PC-3 (cell line): ENCODE data around the gene RAB11A. TPM values are rescaled to one million over a fixed set of nuclear protein-coding genes. Genes with fewer than 3 reads are reported as not detected.

ENCODE experiments used
- ATAC-seq: fragments of 200-7000 bp; cut with Tn5 transposase; 2 replicates; pipeline ENCODE4 v1.9.1; 2020; ENCODE audit warnings: mild to moderate bottlenecking, moderate library complexity
- BruUV-seq: library from RNA; stranded (reverse); fragments of 400-500 nt; replicated peaks from 2 replicates; lab custom pipeline; 2021; lab: Mats Ljungman, UMichigan
- CTCF ChIA-PET: fragments of 300-600 bp; sonication (Branson Sonifier 250); formaldehyde crosslinking; loops from one replicate; lab custom pipeline; 2022; ENCODE audit warnings: antibody characterized with exemption; lab: Charles Lee
- POLR2A ChIA-PET: fragments of 300-600 bp; sonication (Branson Sonifier 250); formaldehyde crosslinking; loops from one replicate; lab custom pipeline; 2022; ENCODE audit warnings: antibody characterized with exemption; ENCODE audit not compliant: unreplicated experiment; lab: Charles Lee
- DNase-seq: peaks from one replicate; pipeline ENCODE4 v3.0.0-alpha.2; 2015
- H2AFZ ChIP-seq: fragments of 300-600 bp; sonication (generic); 2 replicates; pipeline ENCODE4 v1.6.0; 2016; ENCODE audit warnings: antibody characterized with exemption, low read length
- H3F3A ChIP-seq: fragments of 300-600 bp; sonication (generic); one replicate; pipeline ENCODE4 v1.6.0; 2017; ENCODE audit warnings: antibody characterized with exemption, low read length, control low read depth, mild to moderate bottlenecking; ENCODE audit not compliant: unreplicated experiment
- H3K27ac ChIP-seq: fragments of 300-600 bp; sonication (generic); 2 replicates; pipeline ENCODE4 v1.5.1; 2016; ENCODE audit warnings: mild to moderate bottlenecking, low read length
- H3K27me3 ChIP-seq: fragments of 300-600 bp; sonication (generic); 2 replicates; pipeline ENCODE4 v1.6.1; 2016; ENCODE audit warnings: low read length, mixed read lengths
- H3K36me3 ChIP-seq: fragments of 300-600 bp; sonication (generic); 2 replicates; pipeline ENCODE4 v1.6.1; 2016; ENCODE audit warnings: low read depth, mixed run types, low read length, mixed read lengths
- H3K4me1 ChIP-seq: fragments of 300-600 bp; sonication (generic); 2 replicates; pipeline ENCODE4 v1.5.1; 2016; ENCODE audit warnings: low read length; ENCODE audit not compliant: insufficient read depth
- H3K4me2 ChIP-seq: fragments of 300-600 bp; sonication (generic); 2 replicates; pipeline ENCODE4 v1.6.0; 2016; ENCODE audit warnings: low read length
- H3K4me3 ChIP-seq: fragments of 300-600 bp; sonication (generic); 2 replicates; pipeline ENCODE4 v1.5.1; 2016; ENCODE audit warnings: mild to moderate bottlenecking, low read length, mixed read lengths
- H3K79me2 ChIP-seq: fragments of 300-600 bp; sonication (generic); 2 replicates; pipeline ENCODE4 v1.6.1; 2017; ENCODE audit warnings: low read length, mixed read lengths
- H3K9ac ChIP-seq: fragments of 300-600 bp; sonication (generic); 2 replicates; pipeline ENCODE4 v1.6.0; 2016; ENCODE audit warnings: mild to moderate bottlenecking, low read length
- H3K9me2 ChIP-seq: fragments of 300-600 bp; sonication (generic); replicated peaks from 2 replicates; pipeline ENCODE4 v1.6.1; 2016; ENCODE audit warnings: mixed run types, low read length, mixed read lengths
- H3K9me3 ChIP-seq: fragments of 300-600 bp; sonication (generic); 2 replicates; pipeline ENCODE4 v1.6.1; 2016; ENCODE audit warnings: low read length, mixed read lengths
- H4K20me1 ChIP-seq: fragments of 300-600 bp; sonication (generic); 2 replicates; pipeline ENCODE4 v1.6.1; 2016; ENCODE audit warnings: low read length, mixed read lengths
- EZH2 ChIP-seq: fragments of 300-600 bp; sonication (generic); IDR thresholded peaks from one replicate; pipeline ENCODE4 v1.6.1; 2017; ENCODE audit warnings: antibody characterized with exemption, mild to moderate bottlenecking, low read length; ENCODE audit not compliant: unreplicated experiment
- EZH2phosphoT487 ChIP-seq: fragments of 300-600 bp; sonication (generic); IDR thresholded peaks from 2 replicates; pipeline ENCODE4 v1.6.1; 2018; ENCODE audit warnings: mild to moderate bottlenecking, antibody characterized with exemption, low read length, borderline replicate concordance
- intact Hi-C: fragments of 100-400 bp; cut with micrococcal nuclease; formaldehyde crosslinking; loops from 2 replicates; pipeline ENCODE4 v1.9.0; 2023
- total RNA-seq: library from RNA; depleted of rRNA; stranded (reverse); fragments of >200 nt; gene quantifications from 2 replicates; pipeline ENCODE4 v1.2.3, GENCODE V29; 2014
- TF ChIP-seq, protein P1 (sequence below): fragments of 300-600 bp; sonication (generic); conservative IDR thresholded peaks from 2 replicates; pipeline ENCODE4 v1.5.1; 2017; ENCODE audit warnings: antibody characterized with exemption, low read depth, mild to moderate bottlenecking, low read length

RAB11A gene
- total RNA-seq, 1 experiment from 2014 or later = 171 TPM

DNA sequence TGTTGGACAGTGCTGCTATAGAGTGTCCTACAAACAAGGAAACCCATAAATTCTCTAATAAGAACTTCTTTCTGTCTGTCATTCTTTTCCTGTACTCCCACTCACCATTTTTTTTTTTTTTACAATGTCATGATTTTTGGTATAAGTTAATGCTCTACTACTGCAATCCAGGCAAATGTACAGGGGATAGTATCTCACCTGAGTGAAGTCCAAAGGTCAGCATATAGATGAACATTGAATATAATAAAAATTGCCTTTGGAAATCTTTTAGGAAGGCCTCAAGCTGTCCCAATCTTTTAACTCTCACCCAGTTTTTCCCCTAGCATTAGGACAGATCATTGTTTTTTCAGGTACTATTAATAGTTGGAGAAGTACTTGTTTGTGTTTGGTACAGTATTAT is 21.3 kb upstream of the RAB11A start:
- H3K9me3 ChIP-seq = no peaks in the 10 kb centered on the region
- no peak for TF ChIP-seq EZH2
- TF ChIP-seq, protein P1, sequence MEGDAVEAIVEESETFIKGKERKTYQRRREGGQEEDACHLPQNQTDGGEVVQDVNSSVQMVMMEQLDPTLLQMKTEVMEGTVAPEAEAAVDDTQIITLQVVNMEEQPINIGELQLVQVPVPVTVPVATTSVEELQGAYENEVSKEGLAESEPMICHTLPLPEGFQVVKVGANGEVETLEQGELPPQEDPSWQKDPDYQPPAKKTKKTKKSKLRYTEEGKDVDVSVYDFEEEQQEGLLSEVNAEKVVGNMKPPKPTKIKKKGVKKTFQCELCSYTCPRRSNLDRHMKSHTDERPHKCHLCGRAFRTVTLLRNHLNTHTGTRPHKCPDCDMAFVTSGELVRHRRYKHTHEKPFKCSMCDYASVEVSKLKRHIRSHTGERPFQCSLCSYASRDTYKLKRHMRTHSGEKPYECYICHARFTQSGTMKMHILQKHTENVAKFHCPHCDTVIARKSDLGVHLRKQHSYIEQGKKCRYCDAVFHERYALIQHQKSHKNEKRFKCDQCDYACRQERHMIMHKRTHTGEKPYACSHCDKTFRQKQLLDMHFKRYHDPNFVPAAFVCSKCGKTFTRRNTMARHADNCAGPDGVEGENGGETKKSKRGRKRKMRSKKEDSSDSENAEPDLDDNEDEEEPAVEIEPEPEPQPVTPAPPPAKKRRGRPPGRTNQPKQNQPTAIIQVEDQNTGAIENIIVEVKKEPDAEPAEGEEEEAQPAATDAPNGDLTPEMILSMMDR = no peak
- TF ChIP-seq EZH2phosphoT487 = no peak
- no peak overlapping the region for H3K4me2 ChIP-seq
- no peak overlapping the region for H2AFZ ChIP-seq
- DNase-seq (no peak), ATAC-seq (no peak)
- no peak overlapping the region for H3K27ac ChIP-seq
- no peak overlapping the region for H3K9ac ChIP-seq
- no TSS peak for BruUV-seq
- ChIA-PET CTCF (no interaction called here), POLR2A (no interaction called here)
- intact Hi-C loops = no loop called here
- no peaks in the 10 kb centered on the region for H3K9me2 ChIP-seq
- no peaks in the 10 kb centered on the region for H3K4me1 ChIP-seq
- H3K36me3 ChIP-seq = no peaks in the 10 kb centered on the region
- no peaks in the 10 kb centered on the region for H3F3A ChIP-seq
- no peaks in the 10 kb centered on the region for H3K27me3 ChIP-seq
- no peaks in the 10 kb centered on the region for H4K20me1 ChIP-seq
- no peak overlapping the region for H3K4me3 ChIP-seq
- no peaks in the 10 kb centered on the region for H3K79me2 ChIP-seq

DNA sequence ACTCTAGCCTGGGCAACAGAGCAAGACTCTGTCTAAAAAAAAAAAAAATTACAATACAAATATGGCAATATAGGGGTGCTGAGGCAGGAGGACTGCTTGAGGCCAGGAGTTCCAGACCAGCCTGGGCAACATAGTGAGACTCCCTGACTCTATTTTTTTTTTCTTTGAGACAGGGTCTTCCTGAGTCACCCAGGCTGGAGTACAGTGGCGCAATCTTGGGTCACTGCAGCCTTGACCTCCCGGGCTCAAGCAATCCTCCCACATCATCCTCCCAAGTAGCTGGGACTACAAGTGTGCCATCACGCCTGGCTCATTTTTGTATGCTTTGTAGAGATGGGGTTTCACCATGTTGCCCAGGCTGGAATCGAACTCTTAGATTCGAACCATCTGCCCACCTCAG is 17.3 kb upstream of the RAB11A start:
- peaks cover 9% of the 10 kb centered on the region; the same call in 1 of the 2 replicates for H3K4me1 ChIP-seq
- no peaks in the 10 kb centered on the region for H3K79me2 ChIP-seq
- no peaks in the 10 kb centered on the region for H3K36me3 ChIP-seq
- ChIA-PET CTCF (no interaction called here), POLR2A (no interaction called here)
- no peaks in the 10 kb centered on the region for H3K9me2 ChIP-seq
- no peaks in the 10 kb centered on the region for H3F3A ChIP-seq
- no peak for TF ChIP-seq EZH2
- no peak for TF ChIP-seq EZH2phosphoT487
- TF ChIP-seq, protein P1 = no peak
- no TSS peak for BruUV-seq
- H3K27ac ChIP-seq = no peak overlapping the region
- H3K27me3 ChIP-seq = no peaks in the 10 kb centered on the region
- H2AFZ ChIP-seq = no peak overlapping the region
- H3K4me2 ChIP-seq = no peak overlapping the region
- H3K4me3 ChIP-seq = no peak overlapping the region
- no peaks in the 10 kb centered on the region for H3K9me3 ChIP-seq
- ATAC-seq = no peak
- no peak overlapping the region for H3K9ac ChIP-seq
- intact Hi-C loops = no loop called here
- DNase-seq = no peak
- H4K20me1 ChIP-seq = no peaks in the 10 kb centered on the region

DNA sequence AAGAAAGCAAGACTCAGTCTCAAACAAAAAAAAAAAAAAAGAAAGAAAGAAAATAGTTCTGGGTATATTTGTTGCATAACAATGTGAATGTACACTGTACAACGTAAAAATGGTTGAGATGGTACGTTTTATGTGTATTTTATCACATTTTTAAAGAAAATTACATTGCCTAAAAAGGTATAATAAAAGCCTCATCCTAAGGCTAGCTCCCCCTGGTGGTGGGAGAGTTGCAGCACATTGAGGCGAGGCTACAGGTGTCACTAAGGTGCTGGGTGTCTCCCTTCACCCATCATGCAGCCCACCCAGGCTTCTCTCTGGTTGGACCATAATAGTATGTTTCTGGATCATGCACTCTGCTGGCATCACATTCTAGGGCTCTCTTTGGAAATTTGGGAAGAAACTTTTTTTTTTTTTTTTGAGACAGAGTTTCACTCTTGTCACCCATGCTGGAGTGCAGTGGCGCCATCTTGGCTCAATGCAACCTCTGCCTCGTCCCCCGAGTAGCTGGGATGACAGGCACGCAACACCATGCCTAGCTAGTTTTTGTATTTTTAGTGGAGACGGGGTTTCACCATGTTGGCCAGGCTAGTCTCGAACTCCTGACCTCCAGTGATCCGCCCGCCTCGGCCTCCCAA is 12.4 kb upstream of the RAB11A start:
- Histone ChIP-seq H3F3A (no peaks in the 10 kb centered on the region), H3K27ac (no peak overlapping the region), H3K36me3 (no peaks in the 10 kb centered on the region), H3K79me2 (no peaks in the 10 kb centered on the region), H3K9me2 (no peaks in the 10 kb centered on the region), H2AFZ (no peak overlapping the region), H3K4me2 (no peak overlapping the region), H3K4me3 (no peak overlapping the region), H3K9me3 (no peaks in the 10 kb centered on the region), H3K9ac (no peak overlapping the region), H4K20me1 (no peaks in the 10 kb centered on the region), H3K4me1 (peaks cover 9% of the 10 kb centered on the region; the same call in 1 of the 2 replicates), H3K27me3 (no peaks in the 10 kb centered on the region)
- DNase-seq (peak; percentile 71), ATAC-seq (peak; percentile 35; the same call in 1 of the 2 replicates)
- ChIA-PET CTCF (interaction anchor here (0.7 kb wide), 1 partner anchor 12 kb away, joined by 10 read pairs; the partner anchor contains the start of gene RAB11A), POLR2A (no interaction called here)
- intact Hi-C loops = no loop called here
- no peak for TF ChIP-seq EZH2phosphoT487
- TF ChIP-seq, protein P1 = peak; percentile 81
- no TSS peak for BruUV-seq
